H1 (cell line): ENCODE measurements around the gene ARGLU1. TPM values are rescaled to one million over a fixed set of nuclear protein-coding genes. Genes with fewer than 3 reads are reported as not detected.
A peak's percentile ranks its signal among the peaks of the same experiment; 100 is the strongest.

Source experiments
- CTCF ChIA-PET: fragments of 300-600 bp; sonication (Branson Sonifier 250); formaldehyde crosslinking; loops from one replicate; lab custom pipeline; 2021; ENCODE audit not compliant: partially characterized antibody; lab: Charles Lee
- POLR2A ChIA-PET: fragments of 300-600 bp; sonication (Branson Sonifier 250); formaldehyde crosslinking; loops from one replicate; lab custom pipeline; 2021; ENCODE audit warnings: inconsistent platforms; ENCODE audit not compliant: partially characterized antibody; lab: Charles Lee
- DNase-seq, 2 experiments: peaks; one replicate each; pipeline versions ENCODE4 v3.0.0 to v3.0.0-alpha.2; 2010 to 2022; ENCODE audit warnings: low spot score in 2 of 2, low read depth in 1 of 2, mixed read lengths in 1 of 2
- FAIRE-seq: peaks from 2 replicates; lab custom pipeline; 2011; peaks lifted over from hg19 to GRCh38; lab: Jason Lieb, UNC
- H2AFZ ChIP-seq: 2 replicates; pipeline ENCODE4 v1.8.1; 2012; ENCODE audit warnings: low read length, inconsistent platforms
- H2AK5ac ChIP-seq: 2 replicates; pipeline ENCODE4 v1.6.1; 2013; ENCODE audit warnings: low read depth, low read length
- H2BK120ac ChIP-seq: replicated peaks from 2 replicates; pipeline ENCODE3; 2013; ENCODE audit warnings: low read depth, low read length, inconsistent platforms
- H2BK12ac ChIP-seq: 2 replicates; pipeline ENCODE4 v1.6.1; 2013; ENCODE audit warnings: low read depth, low read length
- H2BK15ac ChIP-seq: 2 replicates; pipeline ENCODE4 v1.6.1; 2013; ENCODE audit warnings: low read length
- H2BK20ac ChIP-seq: 2 replicates; pipeline ENCODE4 v1.6.1; 2013; ENCODE audit warnings: low read length
- H2BK5ac ChIP-seq: 2 replicates; pipeline ENCODE4 v1.6.1; 2013; ENCODE audit warnings: low read depth, low read length
- H3K14ac ChIP-seq: 2 replicates; pipeline ENCODE4 v1.6.1; 2013; ENCODE audit warnings: inconsistent platforms; ENCODE audit not compliant: insufficient read length
- H3K18ac ChIP-seq: 2 replicates; pipeline ENCODE4 v1.6.1; 2013; ENCODE audit warnings: low read length; ENCODE audit errors: extremely low read depth
- H3K23ac ChIP-seq: 2 replicates; pipeline ENCODE4 v1.6.1; 2013; ENCODE audit warnings: inconsistent platforms; ENCODE audit not compliant: insufficient read length
- H3K23me2 ChIP-seq: 2 replicates; pipeline ENCODE4 v1.6.1; 2013; ENCODE audit warnings: low read depth, low read length
- H3K27ac ChIP-seq: 2 replicates; pipeline ENCODE4 v1.6.1; 2011; ENCODE audit warnings: low read depth, low read length, inconsistent platforms
- H3K27me3 ChIP-seq, 4 experiments: replicated peaks in 1 of 4; 1 replicate in 1 of 4; 2 replicates in 3 of 4; pipeline versions ENCODE4 v1.6.1 to v1.8.1; 2011 to 2013; ENCODE audit warnings: low read length in 3 of 4, mild to moderate bottlenecking in 3 of 4, inconsistent platforms in 2 of 4, mixed read lengths in 2 of 4, moderate library complexity in 1 of 4; ENCODE audit not compliant: control insufficient read depth in 3 of 4, insufficient read depth in 3 of 4; ENCODE audit errors: extremely low read depth in 1 of 4
- H3K36me3 ChIP-seq, 4 experiments: 2 replicates each; pipeline versions ENCODE4 v1.6.1 to v1.8.1; 2011 to 2013; ENCODE audit warnings: mild to moderate bottlenecking in 4 of 4, low read length in 3 of 4, moderate library complexity in 2 of 4, control low read depth in 1 of 4, inconsistent platforms in 1 of 4; ENCODE audit not compliant: insufficient read depth in 4 of 4, control insufficient read depth in 2 of 4
- H3K4ac ChIP-seq: replicated peaks from 2 replicates; pipeline ENCODE3; 2013; ENCODE audit warnings: low read length, low read depth, mixed read lengths, inconsistent platforms; ENCODE audit not compliant: insufficient read length
- H3K4me1 ChIP-seq, 4 experiments: replicated peaks in 1 of 4; 1 replicate in 1 of 4; 2 replicates in 3 of 4; pipeline versions ENCODE4 v1.6.1 to v1.8.1; 2011 to 2013; ENCODE audit warnings: low read length in 3 of 4, inconsistent platforms in 2 of 4, mixed read lengths in 1 of 4; ENCODE audit not compliant: insufficient read depth in 4 of 4, control insufficient read depth in 3 of 4
- H3K4me2 ChIP-seq, 2 experiments: 2 replicates each; pipeline versions ENCODE4 v1.6.1 to v1.8.1; 2011 to 2013; ENCODE audit warnings: low read depth in 2 of 2, low read length in 2 of 2, control low read depth in 1 of 2, inconsistent platforms in 1 of 2, mild to moderate bottlenecking in 1 of 2; ENCODE audit not compliant: insufficient read depth in 1 of 2
- H3K4me3 ChIP-seq, 4 experiments: fragments of 200-600, 300-600 bp in 1 of 4; sonication (generic), shearing (Covaris generic), sonication (Bioruptor Twin) in 1 of 4; 2 replicates each; pipeline versions ENCODE4 v1.5.1 to v1.8.1; 2011 to 2016; ENCODE audit warnings: low read length in 4 of 4, low read depth in 3 of 4, control low read depth in 2 of 4, inconsistent platforms in 2 of 4, mild to moderate bottlenecking in 2 of 4, mixed read lengths in 1 of 4, moderate library complexity in 1 of 4; ENCODE audit not compliant: insufficient read depth in 2 of 4; ENCODE audit errors: extremely low read depth in 1 of 4
- H3K56ac ChIP-seq: replicated peaks from 2 replicates; pipeline ENCODE3; 2013; ENCODE audit warnings: low read depth, mild to moderate bottlenecking, mixed read lengths, low read length, inconsistent platforms; ENCODE audit not compliant: insufficient read length
- H3K79me1 ChIP-seq: 2 replicates; pipeline ENCODE4 v1.6.1; 2013; ENCODE audit warnings: low read depth, low read length, control low read depth
- H3K79me2 ChIP-seq, 2 experiments: 2 replicates each; pipeline versions ENCODE4 v1.6.1 to v1.8.1; 2012 to 2013; ENCODE audit warnings: low read length in 2 of 2, mild to moderate bottlenecking in 2 of 2, inconsistent platforms in 1 of 2; ENCODE audit not compliant: insufficient read depth in 2 of 2, control insufficient read depth in 1 of 2
- H3K9ac ChIP-seq, 4 experiments: replicated peaks in 1 of 4; 1 replicate in 1 of 4; 2 replicates in 3 of 4; pipeline versions ENCODE4 v1.6.1 to v1.8.1; 2011 to 2013; ENCODE audit warnings: low read depth in 3 of 4, low read length in 3 of 4, control low read depth in 2 of 4, mild to moderate bottlenecking in 2 of 4, moderate library complexity in 2 of 4, inconsistent platforms in 1 of 4; ENCODE audit errors: extremely low read depth in 1 of 4
- H3K9me3 ChIP-seq, 2 experiments: 2 replicates each; pipeline versions ENCODE4 v1.6.1 to v1.8.1; 2012 to 2013; ENCODE audit warnings: mild to moderate bottlenecking in 2 of 2, moderate library complexity in 2 of 2, control low read depth in 1 of 2, inconsistent platforms in 1 of 2, low read depth in 1 of 2, low read length in 1 of 2, mixed read lengths in 1 of 2; ENCODE audit not compliant: insufficient read depth in 2 of 2
- H4K20me1 ChIP-seq, 2 experiments: replicated peaks in 1 of 2; 2 replicates each; pipeline versions ENCODE3 to v1.8.1; 2011 to 2013; ENCODE audit warnings: inconsistent platforms in 2 of 2, low read length in 2 of 2, mild to moderate bottlenecking in 1 of 2; ENCODE audit not compliant: insufficient read depth in 2 of 2, control insufficient read depth in 1 of 2
- H4K5ac ChIP-seq: 2 replicates; pipeline ENCODE4 v1.6.1; 2013; ENCODE audit warnings: low read length, low read depth, mixed read lengths, inconsistent platforms; ENCODE audit not compliant: insufficient read length
- H4K8ac ChIP-seq: 2 replicates; pipeline ENCODE4 v1.8.0; 2013; ENCODE audit warnings: mild to moderate bottlenecking, moderate library complexity, low read length, inconsistent platforms; ENCODE audit not compliant: insufficient read depth; ENCODE audit errors: extremely low read depth
- H4K91ac ChIP-seq: replicated peaks from 2 replicates; pipeline ENCODE3; 2013; ENCODE audit warnings: low read length, mixed read lengths, inconsistent platforms; ENCODE audit not compliant: insufficient read length
- POLR2AphosphoS5 ChIP-seq: IDR thresholded peaks from 2 replicates; pipeline ENCODE4 v1.6.1; 2011; ENCODE audit warnings: low read depth, low read length
- WGBS, 2 experiments: shearing (Covaris generic) in 1 of 2; methylation state at CpG; one replicate each; pipeline versions ENCODE4 v1.1.6 to v1.1.7; 2013 to 2015; ENCODE audit warnings: low lambda C conversion rate in 2 of 2, mixed read lengths in 2 of 2, inconsistent platforms in 1 of 2, low coverage in 1 of 2, missing lambda C conversion rate in 1 of 2; ENCODE audit not compliant: insufficient replicate concordance in 2 of 2, insufficient coverage in 1 of 2, insufficient read length in 1 of 2; ENCODE audit errors: extremely low coverage in 1 of 2, missing lambda C conversion rate in 1 of 2; 5-methylcytosine and 5-hydroxymethylcytosine counted together
- polyA plus RNA-seq, 7 experiments: library from polyadenylated mRNA; depleted of rRNA in 3 of 7; stranded (reverse) in 5 of 7; unstranded in 2 of 7; fragments of >200 nt in 5 of 7; fragments of 200-250 nt in 2 of 7; gene quantifications; 1 replicate in 5 of 7; 2 replicates in 1 of 7; 4 replicates in 1 of 7; pipeline versions ENCODE4 v1.2.1 to v1.2.3, GENCODE V29; 2011 to 2013; ENCODE audit warnings: missing spikeins in 2 of 7, mixed read lengths in 2 of 7
- total RNA-seq: library from RNA; stranded (reverse); fragmentation: NEBNext Ultra II Directional; extraction: Animal tissue kit (Norgen Biotek cat#: 25700); gene quantifications from 2 replicates; pipeline ENCODE4 v1.2.1, GENCODE V29; 2021
- TF ChIP-seq, protein P1 (sequence below): IDR thresholded peaks from 2 replicates; pipeline ENCODE4 v1.6.1; 2011; ENCODE audit warnings: low read depth, mild to moderate bottlenecking, low read length; ENCODE audit not compliant: insufficient read depth

Gene ARGLU1
- total and polyA plus RNA-seq, 2 of the 8 experiments (the other 6 are each of a cell fraction or from before 2014, with no cell fraction given): 47.8 to 84.9 TPM

DNA sequence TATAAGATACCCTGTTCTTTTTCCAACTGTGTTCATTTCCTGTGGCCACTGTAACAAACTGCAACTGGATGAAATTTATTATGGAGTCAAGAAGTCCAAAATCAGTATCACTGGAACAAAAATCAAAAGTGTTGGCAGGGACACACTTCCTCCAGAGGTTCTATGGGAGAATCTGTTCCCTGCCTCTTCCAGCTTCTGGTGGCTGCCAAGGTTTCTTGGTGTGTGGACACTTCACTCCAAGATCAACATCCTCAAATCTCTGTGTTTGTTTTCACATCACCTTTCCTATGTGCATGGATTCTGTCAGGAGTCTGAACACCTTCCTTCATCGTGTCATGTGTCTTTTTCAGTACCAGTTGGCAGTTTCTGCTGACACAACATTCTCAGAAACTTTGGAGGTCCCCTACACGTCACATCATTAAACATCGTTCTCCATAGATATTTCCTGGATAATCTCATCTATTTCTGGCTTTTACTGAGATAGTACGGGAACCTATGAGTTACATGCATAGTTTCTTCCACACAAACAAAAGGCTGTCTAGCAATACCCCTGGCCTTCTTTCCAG is 17.3 kb downstream of the ARGLU1 start:
- H3K27me3 ChIP-seq: no peaks in the 10 kb centered on the region
- POLR2A ChIA-PET: interaction anchor here (0.5 to 2.4 kb wide), 3 partner anchors 8 to 16 kb away, joined by 3 to 8 read pairs (median 6); partner anchors contain the start of gene EFNB2

More for the DNA sequence above, 17.3 kb downstream of the ARGLU1 start:
- H3K4me1 ChIP-seq: no peaks in the 10 kb centered on the region
- H4K5ac ChIP-seq: no peak overlapping the region
- no peak overlapping the region for H2AK5ac ChIP-seq
- H3K36me3 ChIP-seq: peaks cover 4 to 76% (median 35%) of the 10 kb centered on the region in 4 experiments; a peak in 6 of 8 replicates
- 0 out of 2 replicates have a peak, but pooled peaks have one; percentile 26 for TF ChIP-seq POLR2AphosphoS5
- TF ChIP-seq, protein P1, sequence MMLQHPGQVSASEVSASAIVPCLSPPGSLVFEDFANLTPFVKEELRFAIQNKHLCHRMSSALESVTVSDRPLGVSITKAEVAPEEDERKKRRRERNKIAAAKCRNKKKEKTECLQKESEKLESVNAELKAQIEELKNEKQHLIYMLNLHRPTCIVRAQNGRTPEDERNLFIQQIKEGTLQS: no peak
- no peak overlapping the region for H3K23ac ChIP-seq
- no peak overlapping the region for H3K4me3 ChIP-seq
- no peak overlapping the region for H3K56ac ChIP-seq
- H3K9ac ChIP-seq: no peak overlapping the region
- WGBS, 2 experiments: 97% methylated on average over 4 of the region's 4 CpGs; no CpG with 5 or more reads in 1 of the 2 experiments
- no peaks in the 10 kb centered on the region for H3K9me3 ChIP-seq
- H3K23me2 ChIP-seq: no peaks in the 10 kb centered on the region
- no peak overlapping the region for H3K27ac ChIP-seq
- no peak overlapping the region for H3K18ac ChIP-seq
- H3K79me2 ChIP-seq: peaks cover 3 to 100% of the 10 kb centered on the region in 2 experiments; a peak in 3 of 4 replicates
- no peak overlapping the region for H2BK5ac ChIP-seq
- H3K79me1 ChIP-seq: peaks cover 2% of the 10 kb centered on the region; the same call in 1 of the 2 replicates
- no peak overlapping the region for H3K4ac ChIP-seq
- H2BK12ac ChIP-seq: no peak overlapping the region
- CTCF ChIA-PET: interaction anchor here (0.9 to 1.7 kb wide), 3 partner anchors 11 to 15 kb away, joined by 3 to 6 read pairs (median 3); partner anchors contain the start of gene EFNB2
- H2BK15ac ChIP-seq: no peak overlapping the region
- H3K14ac ChIP-seq: no peak overlapping the region
- no peak overlapping the region for H4K8ac ChIP-seq
- no peak overlapping the region for H2BK120ac ChIP-seq
- no peak overlapping the region for H2BK20ac ChIP-seq
- no peak overlapping the region for H3K4me2 ChIP-seq
- H2AFZ ChIP-seq: no peak overlapping the region
- no peak for FAIRE-seq
- peaks cover 9 to 15% of the 10 kb centered on the region in 2 experiments for H4K20me1 ChIP-seq
- no peak overlapping the region for H4K91ac ChIP-seq
- no peak for DNase-seq
